HL-60 (cell line): ENCODE data around the gene SLC2A4RG.
A peak's percentile ranks its signal among the peaks of the same experiment; 100 is the strongest.

Source experiments
- DNase-seq, 2 experiments: peaks; one replicate each; pipeline ENCODE4 v3.0.0-alpha.2; 2010 to 2020; ENCODE audit warnings: low read depth in 1 of 2, low spot score in 1 of 2
- H3K27ac ChIP-seq: fragments of 250-450 bp; sonication (Bioruptor Pico); replicated peaks from 2 replicates; pipeline ENCODE4 v1.5.1; 2020; ENCODE audit warnings: mild to moderate bottlenecking, moderate library complexity
- H3K27me3 ChIP-seq: fragments of 250-450 bp; sonication (Bioruptor Pico); 2 replicates; pipeline ENCODE4 v1.5.1; 2021; ENCODE audit warnings: mild to moderate bottlenecking, moderate library complexity; ENCODE audit not compliant: insufficient read depth, poor library complexity, severe bottlenecking
- H3K4me3 ChIP-seq: replicated peaks from 2 replicates; pipeline ENCODE4 v1.5.1; 2011; ENCODE audit warnings: mild to moderate bottlenecking, control low read depth, low read length; ENCODE audit not compliant: insufficient read depth
- GABPA ChIP-seq: IDR thresholded peaks from 2 replicates; pipeline ENCODE4 v1.6.1; 2012; ENCODE audit warnings: low read depth
- POLR2AphosphoS5 ChIP-seq: IDR thresholded peaks from 2 replicates; pipeline ENCODE4 v1.6.1; 2012; ENCODE audit warnings: low read depth
- SPI1 ChIP-seq: IDR thresholded peaks from 2 replicates; pipeline ENCODE4 v1.6.1; 2012; ENCODE audit warnings: low read depth, mild to moderate bottlenecking, borderline replicate concordance
- TF ChIP-seq, protein P1 (sequence below): IDR thresholded peaks from one replicate; pipeline ENCODE4 v1.5.1; 2011; ENCODE audit warnings: low read length, control low read depth, inconsistent platforms; ENCODE audit not compliant: insufficient read depth
- TF ChIP-seq, protein P2 (sequence below): IDR thresholded peaks from 2 replicates; pipeline ENCODE4 v1.6.1; 2012; ENCODE audit warnings: low read depth; ENCODE audit not compliant: insufficient replicate concordance

The SLC2A4RG gene

DNA sequence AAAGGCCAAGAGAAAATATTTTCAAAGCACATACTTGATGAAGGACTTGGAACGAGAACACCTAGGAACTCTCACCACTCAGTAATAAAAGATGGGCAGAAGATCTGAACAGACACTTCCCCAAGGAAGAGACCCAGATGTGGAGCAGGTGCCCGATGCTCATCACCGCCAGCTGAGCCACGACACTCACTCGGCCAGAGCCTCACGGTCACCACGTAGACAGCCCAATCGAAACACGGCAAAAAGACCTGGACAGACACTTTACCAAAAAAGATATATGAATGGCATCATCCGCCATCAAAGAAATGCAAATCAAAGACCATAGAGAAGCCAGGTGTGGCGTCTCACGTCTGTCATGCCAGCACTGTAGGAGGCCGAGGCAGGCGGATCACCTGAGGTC, 41.6 kb downstream of the SLC2A4RG start:
- no peak overlapping the region for H3K27ac ChIP-seq
- no peaks in the 10 kb centered on the region for H3K27me3 ChIP-seq
- TF ChIP-seq GABPA, result no peak
- TF ChIP-seq, protein P1, sequence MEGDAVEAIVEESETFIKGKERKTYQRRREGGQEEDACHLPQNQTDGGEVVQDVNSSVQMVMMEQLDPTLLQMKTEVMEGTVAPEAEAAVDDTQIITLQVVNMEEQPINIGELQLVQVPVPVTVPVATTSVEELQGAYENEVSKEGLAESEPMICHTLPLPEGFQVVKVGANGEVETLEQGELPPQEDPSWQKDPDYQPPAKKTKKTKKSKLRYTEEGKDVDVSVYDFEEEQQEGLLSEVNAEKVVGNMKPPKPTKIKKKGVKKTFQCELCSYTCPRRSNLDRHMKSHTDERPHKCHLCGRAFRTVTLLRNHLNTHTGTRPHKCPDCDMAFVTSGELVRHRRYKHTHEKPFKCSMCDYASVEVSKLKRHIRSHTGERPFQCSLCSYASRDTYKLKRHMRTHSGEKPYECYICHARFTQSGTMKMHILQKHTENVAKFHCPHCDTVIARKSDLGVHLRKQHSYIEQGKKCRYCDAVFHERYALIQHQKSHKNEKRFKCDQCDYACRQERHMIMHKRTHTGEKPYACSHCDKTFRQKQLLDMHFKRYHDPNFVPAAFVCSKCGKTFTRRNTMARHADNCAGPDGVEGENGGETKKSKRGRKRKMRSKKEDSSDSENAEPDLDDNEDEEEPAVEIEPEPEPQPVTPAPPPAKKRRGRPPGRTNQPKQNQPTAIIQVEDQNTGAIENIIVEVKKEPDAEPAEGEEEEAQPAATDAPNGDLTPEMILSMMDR, result no peak
- TF ChIP-seq, protein P2, sequence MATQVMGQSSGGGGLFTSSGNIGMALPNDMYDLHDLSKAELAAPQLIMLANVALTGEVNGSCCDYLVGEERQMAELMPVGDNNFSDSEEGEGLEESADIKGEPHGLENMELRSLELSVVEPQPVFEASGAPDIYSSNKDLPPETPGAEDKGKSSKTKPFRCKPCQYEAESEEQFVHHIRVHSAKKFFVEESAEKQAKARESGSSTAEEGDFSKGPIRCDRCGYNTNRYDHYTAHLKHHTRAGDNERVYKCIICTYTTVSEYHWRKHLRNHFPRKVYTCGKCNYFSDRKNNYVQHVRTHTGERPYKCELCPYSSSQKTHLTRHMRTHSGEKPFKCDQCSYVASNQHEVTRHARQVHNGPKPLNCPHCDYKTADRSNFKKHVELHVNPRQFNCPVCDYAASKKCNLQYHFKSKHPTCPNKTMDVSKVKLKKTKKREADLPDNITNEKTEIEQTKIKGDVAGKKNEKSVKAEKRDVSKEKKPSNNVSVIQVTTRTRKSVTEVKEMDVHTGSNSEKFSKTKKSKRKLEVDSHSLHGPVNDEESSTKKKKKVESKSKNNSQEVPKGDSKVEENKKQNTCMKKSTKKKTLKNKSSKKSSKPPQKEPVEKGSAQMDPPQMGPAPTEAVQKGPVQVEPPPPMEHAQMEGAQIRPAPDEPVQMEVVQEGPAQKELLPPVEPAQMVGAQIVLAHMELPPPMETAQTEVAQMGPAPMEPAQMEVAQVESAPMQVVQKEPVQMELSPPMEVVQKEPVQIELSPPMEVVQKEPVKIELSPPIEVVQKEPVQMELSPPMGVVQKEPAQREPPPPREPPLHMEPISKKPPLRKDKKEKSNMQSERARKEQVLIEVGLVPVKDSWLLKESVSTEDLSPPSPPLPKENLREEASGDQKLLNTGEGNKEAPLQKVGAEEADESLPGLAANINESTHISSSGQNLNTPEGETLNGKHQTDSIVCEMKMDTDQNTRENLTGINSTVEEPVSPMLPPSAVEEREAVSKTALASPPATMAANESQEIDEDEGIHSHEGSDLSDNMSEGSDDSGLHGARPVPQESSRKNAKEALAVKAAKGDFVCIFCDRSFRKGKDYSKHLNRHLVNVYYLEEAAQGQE, result no peak
- TF ChIP-seq POLR2AphosphoS5, result no peak
- TF ChIP-seq SPI1, result no peak
- no peak for DNase-seq
- no peak overlapping the region for H3K4me3 ChIP-seq

DNA sequence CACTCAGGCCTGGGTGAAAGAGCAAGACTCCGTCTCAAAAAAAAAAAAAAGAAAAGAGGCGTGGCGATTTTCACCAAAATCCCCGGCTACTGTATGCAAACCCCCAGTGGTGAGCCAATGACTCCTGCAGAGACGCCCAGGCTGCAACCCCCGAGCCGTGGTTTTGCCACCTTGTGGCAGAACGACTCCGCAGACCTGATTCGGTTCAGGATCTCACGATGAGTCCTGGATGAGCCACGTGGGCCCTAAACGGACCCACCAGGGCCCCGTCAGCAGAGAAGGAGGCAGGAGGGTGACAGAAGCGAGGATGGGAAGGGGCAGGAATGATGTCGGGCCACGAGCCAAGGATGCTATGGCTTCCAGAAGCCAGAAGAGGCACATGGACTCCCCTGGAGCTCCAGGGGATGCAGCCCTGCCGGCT, 42.5 kb downstream of the SLC2A4RG start:
- H3K27ac ChIP-seq, result no peak overlapping the region
- no peaks in the 10 kb centered on the region for H3K27me3 ChIP-seq
- DNase-seq, result peak in 1 of 2 experiments; percentile 31
- TF ChIP-seq POLR2AphosphoS5, result no peak
- TF ChIP-seq SPI1, result no peak
- no peak for TF ChIP-seq GABPA
- TF ChIP-seq, protein P2, result no peak
- TF ChIP-seq, protein P1, result no peak
- H3K4me3 ChIP-seq, result no peak overlapping the region

DNA sequence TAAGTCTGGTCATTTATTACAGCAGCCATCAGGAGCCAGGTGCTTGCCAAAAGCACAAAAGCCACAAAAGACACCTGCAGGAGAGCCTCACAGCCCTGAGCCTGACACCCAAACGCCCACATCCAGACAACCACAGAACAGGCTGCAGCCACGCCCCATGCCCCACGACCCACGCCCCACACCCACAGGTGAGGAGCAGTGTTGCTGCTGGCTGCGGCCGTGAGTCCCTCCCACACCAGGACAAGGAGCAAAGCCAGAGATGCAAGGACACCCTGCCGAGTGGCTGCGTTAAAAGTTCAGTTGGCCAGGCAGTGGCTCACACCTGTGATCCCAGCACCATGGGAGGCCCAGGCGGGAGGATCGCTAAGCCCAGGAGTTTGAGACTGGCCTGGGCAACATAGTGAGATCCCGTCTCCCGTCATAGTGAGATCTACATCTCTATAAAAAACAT, 43.0 kb downstream of the SLC2A4RG start:
- no peak overlapping the region for H3K4me3 ChIP-seq
- no peak for DNase-seq
- no peak overlapping the region for H3K27ac ChIP-seq
- TF ChIP-seq, protein P1, result no peak
- TF ChIP-seq POLR2AphosphoS5 (no peak), GABPA (no peak), SPI1 (no peak)
- TF ChIP-seq, protein P2, result no peak
- H3K27me3 ChIP-seq, result no peaks in the 10 kb centered on the region
